Activated CD8-positive, alpha-beta memory T cell treated with anti-CD3 and anti-CD28 coated beads, Interleukin-2, amount 50 U/mL, for 4 hours (primary cell): ENCODE data around the gene SMC5.
"Not testable (repeated sequence)": the region's sequence is repeated elsewhere in the genome, so short reads cannot be mapped to it uniquely, and the experiment has no call there.

ENCODE experiments used
- DNase-seq: peaks from one replicate; pipeline ENCODE4 v3.0.0-alpha.2; 2020

Gene SMC5

GRCh38 chr9:70258692-70259511 lies at the start of gene SMC5:
Gene SMC5 (plus strand): TSS chr9:70258978. CDS start chr9:70259079, 101 bp downstream.
- peak; percentile 88 for DNase-seq

- DNase-seq, result no peak
These were observed 41.7 kb upstream of the SMC5 start for GRCh38 chr9:70217029-70217428.

- no peak for DNase-seq
These were observed 40.0 kb upstream of the SMC5 start for GRCh38 chr9:70218767-70219166.

GRCh38 chr9:70220216-70220615 lies 38.6 kb upstream of the SMC5 start:
- DNase-seq, result no peak

GRCh38 chr9:70222354-70222753 lies 36.4 kb upstream of the SMC5 start:
- DNase-seq, result no peak

GRCh38 chr9:70228118-70228517 lies 30.7 kb upstream of the SMC5 start:
- no peak for DNase-seq

- no peak for DNase-seq
These were observed 30.2 kb upstream of the SMC5 start for GRCh38 chr9:70228611-70229010.

- DNase-seq, result no peak
These were observed 29.8 kb upstream of the SMC5 start for GRCh38 chr9:70229026-70229425.

- no peak for DNase-seq
These were observed 29.2 kb upstream of the SMC5 start for GRCh38 chr9:70229579-70229978.

GRCh38 chr9:70232476-70232875 lies 26.3 kb upstream of the SMC5 start:
- DNase-seq, result no peak

GRCh38 chr9:70234208-70234607 lies 24.6 kb upstream of the SMC5 start:
- not testable (repeated sequence) for DNase-seq

- DNase-seq, result not testable (repeated sequence)
These were observed 12.8 kb upstream of the SMC5 start for GRCh38 chr9:70245952-70246351.

GRCh38 chr9:70250221-70250620 lies 8.6 kb upstream of the SMC5 start:
- DNase-seq, result no peak

- DNase-seq, result no peak
These were observed 3.3 kb upstream of the SMC5 start for GRCh38 chr9:70255486-70255885.

- DNase-seq, result no peak
These were observed 2.6 kb upstream of the SMC5 start for GRCh38 chr9:70256123-70256551.

GRCh38 chr9:70257502-70257901 lies 1.3 kb upstream of the SMC5 start:
- DNase-seq, result no peak

- no peak for DNase-seq
These were observed 637 bp upstream of the SMC5 start for GRCh38 chr9:70257991-70258691.

GRCh38 chr9:70259512-70259802 lies 679 bp downstream of the SMC5 start:
- DNase-seq, result no peak

- DNase-seq, result no peak
These were observed 1.2 kb downstream of the SMC5 start for GRCh38 chr9:70260007-70260443.

GRCh38 chr9:70260606-70261005 lies 1.8 kb downstream of the SMC5 start:
- no peak for DNase-seq

- no peak for DNase-seq
These were observed 2.5 kb downstream of the SMC5 start for GRCh38 chr9:70261131-70261870.

- no peak for DNase-seq
These were observed 3.6 kb downstream of the SMC5 start for GRCh38 chr9:70262366-70262765.

- no peak for DNase-seq
These were observed 4.2 kb downstream of the SMC5 start for GRCh38 chr9:70262948-70263347.

GRCh38 chr9:70263421-70263820 lies 4.6 kb downstream of the SMC5 start:
- DNase-seq, result no peak
